ENCODE data around the gene DYNC1H1.

DNA sequence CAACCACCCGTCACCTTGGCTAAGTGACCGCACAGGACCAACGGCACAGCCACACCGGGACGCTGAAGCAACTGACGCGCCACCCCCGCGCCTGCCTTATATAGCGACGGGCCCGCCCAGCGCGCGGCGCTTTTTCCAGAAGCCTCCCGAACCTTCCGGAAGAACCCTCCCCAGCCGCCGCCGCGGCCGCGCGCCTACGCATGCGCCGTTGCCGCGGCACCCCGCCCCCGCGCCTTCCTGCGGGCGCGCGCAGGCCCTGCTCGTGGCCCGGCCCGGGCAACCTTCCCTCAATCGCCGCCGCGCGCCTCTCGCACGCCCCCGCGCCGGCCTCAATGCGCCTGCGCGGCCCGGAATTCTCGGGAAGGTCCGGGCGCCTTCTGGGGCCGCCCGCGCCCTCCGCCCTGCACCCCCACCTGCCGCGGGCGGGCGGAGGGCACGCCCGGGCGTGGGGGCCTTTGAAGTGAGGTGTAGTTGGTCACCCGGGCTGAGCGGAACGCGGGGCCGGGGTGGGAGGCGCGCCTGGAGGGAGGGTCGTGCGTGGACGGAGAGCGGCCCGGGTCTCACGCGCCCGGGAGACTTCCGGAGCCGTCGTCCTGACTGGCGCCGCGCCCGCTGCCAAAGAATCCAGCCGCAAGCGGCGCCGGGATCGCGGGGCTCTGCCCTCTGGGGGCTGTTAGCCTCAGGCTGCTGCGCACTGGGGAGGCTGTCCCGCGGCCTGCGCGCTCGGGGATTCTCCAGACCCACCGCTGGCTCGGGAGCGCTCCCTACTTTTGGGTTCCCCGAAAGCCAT, 122.8 kb downstream of the DYNC1H1 start, which contains the start of gene HSP90AA1:
- TF ChIP-seq POLR2A (IDR thresholded peaks at IDR 0.05): peak; percentile 98 to 99
- TF ChIP-seq, protein P1, sequence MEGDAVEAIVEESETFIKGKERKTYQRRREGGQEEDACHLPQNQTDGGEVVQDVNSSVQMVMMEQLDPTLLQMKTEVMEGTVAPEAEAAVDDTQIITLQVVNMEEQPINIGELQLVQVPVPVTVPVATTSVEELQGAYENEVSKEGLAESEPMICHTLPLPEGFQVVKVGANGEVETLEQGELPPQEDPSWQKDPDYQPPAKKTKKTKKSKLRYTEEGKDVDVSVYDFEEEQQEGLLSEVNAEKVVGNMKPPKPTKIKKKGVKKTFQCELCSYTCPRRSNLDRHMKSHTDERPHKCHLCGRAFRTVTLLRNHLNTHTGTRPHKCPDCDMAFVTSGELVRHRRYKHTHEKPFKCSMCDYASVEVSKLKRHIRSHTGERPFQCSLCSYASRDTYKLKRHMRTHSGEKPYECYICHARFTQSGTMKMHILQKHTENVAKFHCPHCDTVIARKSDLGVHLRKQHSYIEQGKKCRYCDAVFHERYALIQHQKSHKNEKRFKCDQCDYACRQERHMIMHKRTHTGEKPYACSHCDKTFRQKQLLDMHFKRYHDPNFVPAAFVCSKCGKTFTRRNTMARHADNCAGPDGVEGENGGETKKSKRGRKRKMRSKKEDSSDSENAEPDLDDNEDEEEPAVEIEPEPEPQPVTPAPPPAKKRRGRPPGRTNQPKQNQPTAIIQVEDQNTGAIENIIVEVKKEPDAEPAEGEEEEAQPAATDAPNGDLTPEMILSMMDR (IDR thresholded peaks at IDR 0.05): peak in 1 of 6 experiments; percentile 19

All from adrenal gland (tissue), 5 donors.